ENCODE measurements around the gene CC2D1B.

The CC2D1B gene

GRCh38 chr1:52359676-52360594 is 6.1 kb downstream of the CC2D1B start:
- DNase-seq (ENCODE audit: low read depth in 2 of 2), result no peak

GRCh38 chr1:52358851-52359497 is 7.0 kb downstream of the CC2D1B start:
- no peak for DNase-seq (ENCODE audit: low read depth in 2 of 2)

- DNase-seq (ENCODE audit: low read depth in 2 of 2), result no peak
These were observed 8.6 kb downstream of the CC2D1B start for GRCh38 chr1:52357397-52357796.

GRCh38 chr1:52356818-52357355 is 9.1 kb downstream of the CC2D1B start:
- DNase-seq (ENCODE audit: low read depth in 2 of 2), result no peak

GRCh38 chr1:52355847-52356505 is 10.0 kb downstream of the CC2D1B start:
- DNase-seq (ENCODE audit: low read depth in 2 of 2), result no peak

- DNase-seq (ENCODE audit: low read depth in 2 of 2), result no peak
These were observed 10.6 kb downstream of the CC2D1B start for GRCh38 chr1:52355436-52355835.

- no peak for DNase-seq (ENCODE audit: low read depth in 2 of 2)
These were observed 13.3 kb downstream of the CC2D1B start for GRCh38 chr1:52352690-52353089.

- no peak for DNase-seq (ENCODE audit: low read depth in 2 of 2)
These were observed 17.2 kb downstream of the CC2D1B start for GRCh38 chr1:52348704-52349300.

- no peak for DNase-seq (ENCODE audit: low read depth in 2 of 2)
These were observed 19.4 kb downstream of the CC2D1B start for GRCh38 chr1:52346653-52347052.

GRCh38 chr1:52345252-52345651 is 20.8 kb downstream of the CC2D1B start:
- DNase-seq (ENCODE audit: low read depth in 2 of 2), result no peak

GRCh38 chr1:52343979-52344378 is 22.0 kb downstream of the CC2D1B start:
- no peak for DNase-seq (ENCODE audit: low read depth in 2 of 2)

GRCh38 chr1:52341655-52342260 is 24.2 kb downstream of the CC2D1B start:
- no peak for DNase-seq (ENCODE audit: low read depth in 2 of 2)

- DNase-seq (ENCODE audit: low read depth in 2 of 2), result no peak
These were observed 28.6 kb downstream of the CC2D1B start for GRCh38 chr1:52337439-52337838.

- no peak for DNase-seq (ENCODE audit: low read depth in 2 of 2)
These were observed 31.0 kb downstream of the CC2D1B start for GRCh38 chr1:52334906-52335528.

GRCh38 chr1:52332411-52332810 is 33.6 kb downstream of the CC2D1B start:
- DNase-seq (ENCODE audit: low read depth in 2 of 2), result no peak

GRCh38 chr1:52328615-52329014 is 37.4 kb downstream of the CC2D1B start:
- no peak for DNase-seq (ENCODE audit: low read depth in 2 of 2)

GRCh38 chr1:52325786-52326185 is 40.2 kb downstream of the CC2D1B start:
- no peak for DNase-seq (ENCODE audit: low read depth in 2 of 2)

- no peak for DNase-seq (ENCODE audit: low read depth in 2 of 2)
These were observed 42.3 kb downstream of the CC2D1B start for GRCh38 chr1:52323731-52324130.

- DNase-seq (ENCODE audit: low read depth in 2 of 2), result no peak
These were observed 44.9 kb downstream of the CC2D1B start for GRCh38 chr1:52321061-52321460.

- no peak for DNase-seq (ENCODE audit: low read depth in 2 of 2)
These were observed 59.6 kb downstream of the CC2D1B start for GRCh38 chr1:52306227-52307006.

All from stimulated activated CD8-positive, alpha-beta memory T cell treated with anti-CD3 and anti-CD28 coated beads, Interleukin-15, amount 100 ng/mL, for 48 hours (primary cell).